Coronary artery (tissue), 2 donors: ENCODE results near the gene BTBD16.

Experiments used
- DNase-seq: peaks from one replicate; pipeline ENCODE4 v3.0.0-alpha.2; 2017; ENCODE audit warnings: low spot score
- H3K27ac ChIP-seq, 2 donors: fragments of 200-600 bp; sonication (generic); one replicate each; pipeline ENCODE4 v1.5.1; 2016 to 2019
- H3K4me3 ChIP-seq: fragments of 200-600 bp; sonication (generic); 2 replicates; pipeline ENCODE4 v1.5.1; 2016; ENCODE audit warnings: mild to moderate bottlenecking, moderate library complexity
- CTCF ChIP-seq: fragments of 200-600 bp; sonication (generic); IDR thresholded peaks from one replicate; pipeline ENCODE4 v1.5.1; 2019; ENCODE audit warnings: antibody characterized with exemption

Gene BTBD16

DNA sequence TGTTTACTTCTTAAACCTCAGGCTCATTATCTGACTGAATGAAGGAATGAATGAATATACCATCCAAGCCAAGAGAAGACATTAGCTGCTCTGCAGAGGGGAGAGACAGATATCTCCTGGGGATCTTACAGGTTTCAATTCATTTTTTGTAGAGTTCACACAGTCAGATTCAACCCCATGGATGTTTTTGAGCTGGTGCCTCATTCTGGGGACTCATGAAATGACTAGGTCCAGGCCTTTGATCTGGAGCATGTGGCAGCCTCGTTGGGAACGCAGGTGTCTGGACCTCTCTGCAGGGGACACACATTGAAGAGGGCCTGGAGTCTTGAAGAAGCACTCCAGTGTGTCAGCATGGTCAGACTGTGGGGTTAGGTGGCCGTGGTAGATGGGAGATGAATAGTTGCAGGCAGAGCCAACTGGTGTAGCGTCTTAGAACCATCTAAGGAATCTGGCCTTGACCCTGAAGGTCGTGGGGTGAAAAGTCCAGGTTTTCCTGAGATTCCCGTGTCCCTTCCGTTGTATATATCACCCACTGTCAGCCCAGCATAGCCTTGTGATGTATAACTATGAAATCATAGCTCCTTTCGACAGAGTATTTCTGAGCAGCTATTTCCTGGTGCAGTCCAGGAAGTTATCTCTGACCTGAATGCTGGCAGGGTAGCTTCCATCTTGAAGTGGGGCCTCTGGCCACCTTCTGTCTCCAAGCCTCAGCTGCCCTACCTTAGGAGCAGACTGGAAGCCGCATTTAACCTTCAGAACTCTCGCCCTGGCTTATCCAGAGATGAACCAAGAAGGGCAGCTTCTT is 22.3 kb downstream of the BTBD16 start:
- DNase-seq, result peak; percentile 28
- Histone ChIP-seq H3K27ac (no peak overlapping the region), H3K4me3 (no peak overlapping the region)
- no peak for TF ChIP-seq CTCF

DNA sequence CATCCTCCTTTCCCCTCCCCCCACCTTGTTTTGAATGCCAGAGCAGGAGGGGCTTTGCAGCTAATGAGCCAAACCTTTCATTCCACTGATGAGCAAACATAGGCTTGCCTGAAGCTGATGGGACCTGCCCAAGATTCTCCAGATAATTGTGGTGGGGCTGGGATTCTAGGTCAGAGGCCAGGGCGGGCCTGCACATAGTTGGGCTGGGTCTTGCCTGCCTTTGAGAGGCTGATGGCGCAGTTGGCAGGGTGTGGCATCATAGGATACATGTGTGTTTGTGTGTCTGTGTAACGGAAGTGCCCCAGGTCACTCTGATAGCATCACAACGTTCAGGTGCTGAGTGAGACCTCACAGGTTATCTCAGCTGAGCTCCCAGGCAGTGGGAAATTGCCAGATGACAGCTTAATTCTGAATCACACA is 22.9 kb downstream of the BTBD16 start:
- TF ChIP-seq CTCF, result no peak
- peak; percentile 49 for DNase-seq
- Histone ChIP-seq H3K27ac (no peak overlapping the region), H3K4me3 (no peak overlapping the region)

GRCh38 chr10:122294511-122295450 is 23.7 kb downstream of the BTBD16 start:
- no peak for TF ChIP-seq CTCF
- H3K27ac ChIP-seq, result no peak overlapping the region
- DNase-seq, result peak; percentile 66
- no peak overlapping the region for H3K4me3 ChIP-seq

DNA sequence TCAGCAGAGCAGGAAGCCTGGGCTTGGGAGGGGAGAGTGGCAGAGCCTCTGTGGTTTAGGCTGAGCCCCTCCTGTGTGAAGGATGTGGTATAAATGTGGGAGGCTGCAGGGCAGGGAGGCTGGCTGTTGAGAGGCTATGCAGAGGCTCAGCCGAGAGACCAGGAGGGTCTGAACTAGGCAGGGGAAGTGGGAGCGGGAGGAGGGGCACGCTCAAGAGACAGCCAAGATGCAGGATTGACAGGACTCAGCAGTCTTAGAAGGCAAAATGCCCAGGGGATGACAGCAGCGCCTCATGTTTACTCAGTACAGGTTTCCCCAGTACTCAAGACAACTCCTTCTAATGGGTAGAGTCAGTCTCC is 24.3 kb downstream of the BTBD16 start:
- H3K27ac ChIP-seq, result no peak overlapping the region
- peak; percentile 55 for DNase-seq
- no peak overlapping the region for H3K4me3 ChIP-seq
- no peak for TF ChIP-seq CTCF

DNA sequence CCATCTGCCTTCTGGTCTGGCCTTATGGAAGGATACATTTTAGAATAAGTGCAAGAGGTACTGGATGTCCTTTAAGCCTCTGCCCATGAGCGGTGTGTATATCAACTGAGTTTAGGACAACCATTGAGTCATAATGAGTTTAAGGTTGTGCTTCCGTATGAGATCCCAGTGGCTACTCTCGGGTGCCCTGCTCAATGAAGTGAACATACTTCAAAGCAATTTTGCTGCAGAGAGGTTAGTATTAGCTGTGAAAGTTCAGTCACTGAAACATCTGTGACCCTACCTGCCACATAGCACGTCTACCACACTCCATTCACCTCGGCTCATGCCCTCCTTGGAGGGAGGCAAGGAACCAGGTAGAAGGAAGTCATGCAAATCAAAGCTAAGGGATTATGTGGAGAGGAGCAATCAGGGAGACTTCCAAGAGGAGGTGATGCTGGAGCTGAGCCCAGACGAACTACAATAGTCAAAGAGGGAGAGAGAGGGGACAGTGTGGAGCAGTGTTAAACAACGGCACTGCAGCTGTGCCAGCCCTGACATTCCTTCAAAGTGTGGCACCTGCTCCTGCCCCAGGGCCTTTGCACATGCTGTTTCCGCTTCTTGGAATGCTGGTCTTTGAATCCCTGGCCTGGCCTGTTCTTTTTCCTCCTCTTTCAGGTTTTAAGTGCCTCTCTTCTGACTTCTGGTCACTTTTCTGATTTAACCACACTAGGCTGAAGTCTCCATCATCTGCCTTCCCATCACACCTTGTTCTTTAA is 25.4 kb downstream of the BTBD16 start:
- H3K27ac ChIP-seq, result no peak overlapping the region
- H3K4me3 ChIP-seq, result no peak overlapping the region
- peak; percentile 38 for DNase-seq
- TF ChIP-seq CTCF, result no peak

- DNase-seq, result peak; percentile 55
- Histone ChIP-seq H3K4me3 (no peak overlapping the region), H3K27ac (no peak overlapping the region)
- no peak for TF ChIP-seq CTCF
These were observed 26.5 kb downstream of the BTBD16 start for GRCh38 chr10:122297583-122297982.
